COLO829 (cell line): ENCODE measurements around the gene ITPK1.
"Not testable (repeated sequence)": the region's sequence is repeated elsewhere in the genome, so short reads cannot be mapped to it uniquely, and the experiment has no call there.

Source experiments
- DNase-seq: peaks from one replicate; pipeline ENCODE4 v3.0.0; 2012; ENCODE audit warnings: low spot score

ITPK1 gene

GRCh38 chr14:93131257-93131820 is 15.6 kb upstream of the ITPK1 start:
- DNase-seq, result not testable (repeated sequence)

- no peak for DNase-seq
Measured at GRCh38 chr14:93128725-93129459, 13.2 kb upstream of the ITPK1 start.

- DNase-seq, result no peak
Measured at GRCh38 chr14:93126111-93126510, 10.4 kb upstream of the ITPK1 start.

GRCh38 chr14:93122826-93123225 is 7.1 kb upstream of the ITPK1 start:
- DNase-seq, result no peak

GRCh38 chr14:93121030-93121834 is 5.5 kb upstream of the ITPK1 start:
- DNase-seq, result no peak

- no peak for DNase-seq
Measured at GRCh38 chr14:93120517-93120916, 4.8 kb upstream of the ITPK1 start.

GRCh38 chr14:93116676-93117200 is 1.0 kb upstream of the ITPK1 start:
- no peak for DNase-seq

- peak; percentile 58 for DNase-seq
Measured at GRCh38 chr14:93115069-93115820, 480 bp downstream of the ITPK1 start.

GRCh38 chr14:93114713-93115068 is 1.0 kb downstream of the ITPK1 start:
- DNase-seq, result no peak

GRCh38 chr14:93114068-93114710 is 1.5 kb downstream of the ITPK1 start:
- no peak for DNase-seq

GRCh38 chr14:93113678-93114067 is 2.1 kb downstream of the ITPK1 start:
- no peak for DNase-seq

- DNase-seq, result peak; percentile 58
Measured at GRCh38 chr14:93112891-93113677, 2.6 kb downstream of the ITPK1 start.

- DNase-seq, result not testable (repeated sequence)
Measured at GRCh38 chr14:93111541-93111940, 4.2 kb downstream of the ITPK1 start.

GRCh38 chr14:93110856-93111419 is 4.8 kb downstream of the ITPK1 start:
- no peak for DNase-seq

- no peak for DNase-seq
Measured at GRCh38 chr14:93109572-93110481, 5.9 kb downstream of the ITPK1 start.

GRCh38 chr14:93108105-93108504 is 7.6 kb downstream of the ITPK1 start:
- no peak for DNase-seq

- DNase-seq, result no peak
Measured at GRCh38 chr14:93107453-93107852, 8.3 kb downstream of the ITPK1 start.

GRCh38 chr14:93106541-93107156 is 9.1 kb downstream of the ITPK1 start:
- DNase-seq, result no peak

GRCh38 chr14:93105856-93106255 is 9.9 kb downstream of the ITPK1 start:
- not testable (repeated sequence) for DNase-seq
